GM18508 (cell line): Measurements from ENCODE around the gene UBE2D4.
"Not testable (repeated sequence)": the region's sequence is repeated elsewhere in the genome, so short reads cannot be mapped to it uniquely, and the experiment has no call there.

ENCODE experiments used
- ATAC-seq: cut with Tn5 transposase; IDR thresholded peaks from one replicate; pipeline ENCODE4 v1.9.1; 2021; ENCODE audit warnings: moderate number of reproducible peaks; ENCODE audit not compliant: insufficient read depth, unreplicated experiment

Gene UBE2D4

GRCh38 chr7:43956027-43956426 lies 29.8 kb downstream of the UBE2D4 start:
- no peak for ATAC-seq

- no peak for ATAC-seq
These were observed 34.7 kb downstream of the UBE2D4 start for GRCh38 chr7:43960933-43961332.

DNA sequence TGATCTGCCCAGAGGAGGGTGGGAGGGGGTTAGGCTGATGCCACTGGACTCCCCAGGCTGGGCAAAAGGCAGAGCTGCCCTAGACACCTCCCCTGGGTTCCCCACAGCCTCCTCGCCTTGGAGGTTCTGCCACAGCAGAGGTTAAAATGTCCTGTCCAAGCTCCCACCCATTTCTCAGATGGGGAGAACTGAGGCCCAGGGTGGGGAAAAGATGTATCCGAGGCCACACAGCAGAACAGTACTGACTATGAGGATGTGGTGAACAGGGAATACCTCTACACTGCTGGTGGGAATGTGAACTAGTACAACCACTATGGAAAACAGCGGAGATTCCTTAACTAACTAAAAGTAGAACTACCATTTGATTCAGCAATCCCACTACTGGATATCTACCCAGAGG lies 40.2 kb downstream of the UBE2D4 start:
- not testable (repeated sequence) for ATAC-seq

DNA sequence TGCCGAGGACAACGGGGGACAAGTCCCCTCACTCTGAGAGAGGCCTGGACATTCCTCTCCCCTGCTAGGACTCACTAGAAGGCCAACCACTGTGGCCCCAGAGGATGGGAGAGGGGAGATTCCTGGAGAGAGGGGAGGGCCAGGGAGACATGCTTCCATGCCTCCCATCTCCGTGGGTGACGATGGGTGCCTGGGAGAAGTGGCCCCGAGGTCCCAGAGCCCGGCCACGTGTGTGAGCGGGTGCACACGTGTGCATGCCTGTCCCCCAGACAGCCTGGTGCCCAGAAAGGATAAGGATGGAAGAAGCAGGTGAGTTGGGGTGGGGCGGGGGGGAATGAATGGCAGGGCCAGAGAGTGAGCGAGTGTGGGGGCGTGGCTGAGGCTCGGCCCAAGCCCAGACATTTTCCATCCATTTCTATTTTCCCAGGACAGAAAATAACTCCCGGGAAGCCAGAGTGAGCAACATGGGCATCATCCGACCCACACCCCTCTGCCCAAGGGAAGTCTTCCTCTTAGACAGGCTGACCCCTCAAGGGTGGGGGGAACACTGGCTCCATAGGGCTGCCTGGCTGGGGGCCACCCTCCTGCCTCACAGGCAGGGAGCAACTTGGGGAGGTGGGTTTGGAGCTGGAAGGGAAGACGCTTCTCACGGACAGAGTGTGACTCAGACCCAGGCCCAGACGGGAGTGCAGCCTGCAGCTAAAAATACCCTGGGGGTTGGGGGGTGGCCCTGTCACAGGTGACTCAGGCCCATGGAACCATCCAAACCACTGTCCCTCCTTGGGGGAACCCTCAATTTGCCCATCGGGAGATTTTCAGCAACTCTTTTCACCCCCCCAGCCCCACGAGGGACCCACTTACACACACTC lies 42.2 kb downstream of the UBE2D4 start:
- not testable (repeated sequence) for ATAC-seq

DNA sequence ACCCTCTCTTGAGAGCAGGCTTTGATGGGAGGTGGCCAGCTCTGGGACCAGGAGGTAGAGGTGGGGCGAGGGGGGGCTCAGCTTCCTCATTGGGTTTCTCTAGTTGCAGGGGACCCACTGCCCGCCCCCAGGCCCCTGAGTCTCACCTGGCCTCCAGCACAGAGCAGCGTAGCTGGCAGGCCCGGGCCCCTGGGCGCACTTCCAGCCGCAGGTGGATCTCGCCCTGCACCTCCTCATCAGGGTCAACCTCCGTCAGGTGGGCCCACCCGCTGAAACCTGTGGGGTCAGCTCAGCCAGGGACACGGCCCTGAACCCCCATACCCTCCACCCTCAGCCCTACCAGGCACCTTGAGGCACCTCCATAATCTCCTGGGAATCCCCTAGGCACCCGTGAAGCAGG lies 43.4 kb downstream of the UBE2D4 start:
- not testable (repeated sequence) for ATAC-seq

DNA sequence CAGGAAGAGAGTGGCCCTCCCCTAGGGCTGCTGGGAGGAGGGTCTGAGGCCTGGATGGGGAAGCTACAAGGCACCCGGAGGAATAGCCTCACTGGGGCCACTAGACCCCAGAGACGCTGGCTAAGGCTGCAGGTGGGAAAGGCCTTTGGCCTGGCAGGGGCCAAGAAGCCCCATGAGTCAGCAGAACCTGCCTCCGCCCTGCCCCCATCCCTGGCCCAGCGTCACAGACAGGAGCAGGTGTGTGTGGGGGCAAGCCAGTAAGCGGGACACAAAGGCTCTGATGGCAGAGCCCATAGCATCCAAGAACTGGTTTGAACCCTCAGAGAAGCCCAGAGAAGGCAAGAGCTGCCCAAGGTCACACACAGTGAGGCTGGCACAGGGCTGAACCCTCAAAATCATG lies 44.5 kb downstream of the UBE2D4 start:
- ATAC-seq, result not testable (repeated sequence)

- not testable (repeated sequence) for ATAC-seq
These were observed 47.9 kb downstream of the UBE2D4 start for GRCh38 chr7:43974033-43974573.

DNA sequence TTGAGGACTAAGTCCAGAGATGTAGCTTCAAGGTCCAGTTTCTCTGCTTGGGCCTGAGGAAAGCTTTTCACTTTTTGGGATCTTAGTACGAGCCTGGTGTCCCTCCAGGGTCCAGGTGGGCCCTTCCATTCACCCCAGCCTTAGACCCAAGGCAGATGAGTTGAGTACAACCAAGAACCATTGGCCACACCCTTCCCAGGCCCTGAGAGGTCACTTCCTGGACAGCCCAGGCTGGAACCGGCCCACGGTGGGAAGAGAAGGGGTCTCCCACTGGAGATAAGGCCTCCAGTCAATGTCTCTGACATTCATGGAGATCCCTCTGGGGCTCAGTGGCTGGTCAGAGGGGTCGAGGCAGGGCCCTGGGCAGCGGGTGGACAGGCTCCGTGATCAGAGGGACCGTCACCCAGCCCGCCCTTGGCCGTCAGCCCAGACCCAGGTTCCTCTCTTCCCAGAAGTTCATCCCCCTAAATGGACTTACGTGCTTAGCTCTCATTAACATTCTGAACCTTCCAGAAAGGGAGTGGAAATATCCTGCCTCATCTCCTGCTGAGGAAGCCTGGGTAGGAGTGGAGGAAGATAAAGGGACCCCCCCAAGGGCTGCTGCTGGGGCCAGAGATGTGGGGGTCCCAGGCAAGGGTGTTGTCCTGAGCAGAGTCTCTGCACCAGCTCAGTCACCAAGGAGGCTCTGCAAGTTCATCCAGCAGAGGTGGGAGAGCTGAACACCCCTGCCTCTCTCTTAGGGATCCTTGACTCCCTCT lies 48.7 kb downstream of the UBE2D4 start:
- not testable (repeated sequence) for ATAC-seq

GRCh38 chr7:43977525-43977924 lies 51.3 kb downstream of the UBE2D4 start:
- no peak for ATAC-seq

- ATAC-seq, result not testable (repeated sequence)
These were observed 51.9 kb downstream of the UBE2D4 start for GRCh38 chr7:43978102-43978501.

DNA sequence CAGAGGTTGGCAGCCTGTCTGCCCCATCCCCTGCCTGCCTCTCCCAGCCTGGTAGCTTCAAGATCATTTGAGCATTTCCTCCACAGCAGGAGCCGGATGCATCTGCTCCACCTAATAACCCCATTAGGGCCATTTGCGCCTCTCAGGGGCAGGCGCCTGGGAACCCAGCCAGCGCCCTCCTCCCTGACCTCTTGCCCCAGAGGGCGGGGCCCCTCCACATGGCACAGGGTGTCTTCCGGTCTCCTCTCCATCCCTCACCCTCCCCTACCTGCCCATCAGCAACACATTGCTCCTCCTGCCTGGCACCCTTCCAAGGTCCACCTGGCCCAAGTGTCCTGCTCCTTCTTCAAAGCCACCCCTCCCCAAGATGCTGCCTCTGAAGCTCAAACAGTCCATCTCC lies 56.6 kb downstream of the UBE2D4 start:
- not testable (repeated sequence) for ATAC-seq

GRCh38 chr7:43983736-43984135 lies 57.5 kb downstream of the UBE2D4 start:
- ATAC-seq, result not testable (repeated sequence)

DNA sequence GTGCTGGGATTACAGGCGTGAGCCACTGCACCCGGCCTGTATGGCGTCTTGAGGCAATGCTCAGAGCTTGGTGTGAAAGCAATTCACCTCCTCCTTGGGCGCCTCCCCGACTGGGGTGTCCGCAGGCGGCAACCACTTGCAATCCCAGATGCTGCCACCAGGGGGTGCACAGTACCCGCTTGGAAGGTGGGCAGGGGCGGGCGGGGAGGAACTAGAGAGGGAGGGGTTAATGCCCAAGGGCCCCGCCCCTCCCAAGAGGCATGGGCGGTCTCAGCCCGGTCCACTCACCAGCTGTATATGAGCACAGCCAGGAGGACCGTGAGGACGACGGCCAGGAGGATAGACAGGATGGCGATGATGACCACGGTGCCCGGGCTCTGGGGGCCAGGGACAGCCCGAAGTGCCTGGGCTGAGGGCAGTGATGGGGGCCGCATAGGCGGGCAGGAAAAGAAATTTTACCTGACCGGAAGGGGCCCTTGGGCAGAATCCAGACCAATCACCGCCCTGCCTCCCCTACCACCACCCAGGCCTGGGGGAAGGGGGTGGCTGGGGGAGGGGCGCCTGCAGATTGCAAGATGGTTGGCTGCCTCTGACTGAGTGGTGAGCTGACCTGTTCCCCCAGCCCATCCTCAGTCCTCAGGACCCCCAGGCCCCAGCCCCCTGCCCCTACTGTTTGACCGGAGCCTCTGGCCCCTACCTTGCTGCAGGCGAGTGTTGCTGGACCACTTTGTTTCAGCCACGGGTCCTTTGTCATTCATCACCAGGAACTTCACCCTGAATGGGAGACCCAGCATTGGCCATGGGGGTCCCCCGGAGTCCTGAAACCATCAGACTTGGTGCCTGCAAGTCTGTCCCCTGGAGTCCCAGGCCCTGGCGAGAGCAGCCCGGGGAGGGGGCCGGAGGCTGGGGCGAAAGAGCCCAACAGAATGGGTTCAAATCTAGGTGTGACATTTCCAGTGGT lies 59.9 kb downstream of the UBE2D4 start:
- ATAC-seq, result not testable (repeated sequence)

DNA sequence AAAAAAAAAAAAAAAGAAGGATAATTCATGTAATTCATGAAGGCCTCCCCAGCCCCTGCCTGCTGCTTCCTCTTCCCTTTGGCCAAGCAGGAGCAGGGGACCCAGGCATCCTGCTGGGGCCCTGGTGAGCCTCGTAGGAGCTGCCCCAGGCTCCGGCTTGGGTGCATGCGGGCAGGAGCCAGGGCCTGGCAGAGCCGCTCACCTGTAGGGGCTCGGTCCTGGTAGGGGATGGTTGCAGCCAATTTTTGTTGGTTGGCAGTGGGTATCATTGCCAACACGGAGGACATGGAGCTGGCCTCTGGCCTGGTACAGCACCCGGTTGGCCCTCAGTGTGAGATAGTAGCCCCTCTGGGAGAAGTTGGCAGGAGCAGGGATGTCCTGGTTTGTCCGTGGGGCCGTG lies 61.2 kb downstream of the UBE2D4 start:
- ATAC-seq, result not testable (repeated sequence)

- ATAC-seq, result not testable (repeated sequence)
These were observed 63.9 kb downstream of the UBE2D4 start for GRCh38 chr7:43990011-43990585.

DNA sequence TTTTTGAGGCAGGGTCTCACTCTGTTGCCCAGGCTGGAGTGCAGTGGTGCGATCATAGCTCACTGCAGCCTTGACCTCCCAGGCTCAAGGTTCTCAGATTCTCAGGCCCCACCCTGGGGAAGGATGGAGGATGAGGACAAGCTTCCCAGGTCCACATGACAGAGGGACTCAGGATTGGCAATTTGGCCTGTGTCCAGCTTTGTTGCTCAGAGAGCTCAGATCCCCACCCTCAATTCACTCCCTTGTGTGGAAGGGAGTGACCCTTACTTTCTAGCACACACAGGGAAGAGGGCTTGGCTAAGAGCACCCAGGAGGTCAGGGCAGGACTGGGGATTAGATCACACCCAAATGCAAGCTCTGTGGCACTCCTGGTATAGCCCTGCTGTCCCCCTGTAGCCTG lies 64.6 kb downstream of the UBE2D4 start:
- not testable (repeated sequence) for ATAC-seq

DNA sequence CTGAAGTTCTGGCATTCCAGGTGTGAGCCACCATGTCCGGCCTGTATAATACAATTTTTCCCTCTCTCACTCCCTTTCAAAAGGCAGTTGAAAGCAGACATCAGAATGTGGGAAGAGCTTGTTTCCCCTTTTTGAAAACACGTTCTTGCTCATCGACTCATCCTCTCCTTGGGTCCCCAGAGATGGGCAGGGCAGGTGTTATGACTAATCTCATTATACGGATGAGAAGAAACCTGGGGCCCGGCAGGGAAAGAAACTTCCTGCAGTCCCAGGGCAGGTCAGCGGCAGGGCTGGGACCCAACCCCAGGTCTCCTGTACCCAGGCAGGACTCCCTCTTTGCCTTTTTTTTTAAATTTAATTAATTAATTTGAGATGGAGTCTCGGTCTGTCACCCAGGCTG lies 66.7 kb downstream of the UBE2D4 start:
- peak; percentile 86 for ATAC-seq

GRCh38 chr7:43994681-43995080 lies 68.4 kb downstream of the UBE2D4 start:
- not testable (repeated sequence) for ATAC-seq

DNA sequence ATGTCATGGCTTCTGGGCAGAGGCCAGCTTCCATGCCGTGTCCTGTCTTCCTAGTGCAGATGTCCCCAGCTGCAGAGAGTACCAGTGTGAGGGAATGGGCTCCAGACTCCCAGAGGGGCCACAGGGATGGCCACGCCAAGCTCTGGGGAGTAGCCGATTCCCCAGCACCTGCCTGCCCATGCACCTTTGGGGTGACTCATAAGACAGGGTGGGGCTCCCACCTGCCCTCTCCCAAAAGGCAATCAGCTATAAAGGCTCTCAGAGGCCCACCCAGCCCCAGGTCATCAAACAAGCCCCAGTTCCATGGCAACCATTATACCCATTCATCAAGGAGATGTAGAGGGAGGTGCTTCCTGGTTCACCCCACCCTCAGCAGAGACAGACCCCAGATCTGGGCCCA lies 71.3 kb downstream of the UBE2D4 start, which contains the start of gene SPDYE1:
Gene SPDYE1, plus strand, starts transcription at position 366 of the 400 bp plus-strand sequence. CDS start 2,053 bp downstream, outside the sequence.
- ATAC-seq, result not testable (repeated sequence)
